ENCODE measurements around the gene FUOM. TPM values are rescaled to one million over a fixed set of nuclear protein-coding genes. Genes with fewer than 3 reads are reported as not detected.

Gene FUOM
- total and polyA plus RNA-seq, 12 donors, result 2.0 to 17.0 (median 6.2) TPM

DNA sequence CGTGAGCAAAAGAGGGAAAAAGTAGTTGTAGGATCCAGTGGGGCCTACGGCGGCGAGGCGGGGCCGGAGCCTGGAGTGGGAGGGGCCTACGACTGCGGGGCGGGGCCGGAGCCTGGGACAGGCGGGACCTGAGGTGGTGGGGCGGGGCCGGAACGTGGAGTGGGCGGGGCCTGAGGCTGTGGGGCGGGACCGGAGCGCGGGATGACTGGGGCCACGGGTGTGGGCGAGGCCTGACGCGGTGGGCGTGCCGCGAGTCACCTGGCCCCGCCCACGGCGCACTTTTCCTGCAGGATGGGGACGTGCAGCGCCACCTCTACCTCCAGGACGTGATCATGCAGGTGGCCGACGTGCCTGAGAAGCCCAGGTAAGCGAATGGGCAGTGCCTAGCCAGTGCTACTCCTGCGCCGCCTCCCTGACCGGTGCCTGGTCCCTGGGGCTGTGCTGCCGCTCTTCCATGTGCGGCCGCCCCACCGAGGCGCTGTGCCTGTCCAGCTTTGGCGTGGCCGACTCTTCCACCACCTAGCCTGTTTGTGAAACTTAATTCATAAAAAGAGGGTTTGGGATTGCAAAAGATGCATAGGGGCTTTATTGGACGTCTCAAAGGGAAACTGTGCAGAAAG, 48.6 kb downstream of the FUOM start:
- H3K9me3 ChIP-seq, result no peaks in the 10 kb centered on the region
- TF ChIP-seq CTCF (IDR thresholded peaks at IDR 0.05), result no peak
- H3K4me1 ChIP-seq, result peaks cover 0 to 42% (median 32%) of the 10 kb centered on the region in 9 donors
- ATAC-seq (peak; percentile 94 to 97 (median 95)), DNase-seq (peak; percentile 91 to 96)
- intact Hi-C loops (cut with DNase I), result loop anchor here in 1 of 10 donors (2.0 kb wide), 1 partner anchor 68 kb away; no protein-coding TSS in a partner anchor
- H3K36me3 ChIP-seq, result peaks cover 0 to 45% (median 7%) of the 10 kb centered on the region in 9 donors
- peak overlapping the region; percentile 87 to 99 (median 98) for H3K27ac ChIP-seq
- no peaks in the 10 kb centered on the region for H3K27me3 ChIP-seq
- peak overlapping the region; percentile 79 to 100 (median 96) for H3K4me3 ChIP-seq
- WGBS, 2 donors, result 25 to 33% methylated on average over 36 to 46 of the region's 46 CpGs

DNA sequence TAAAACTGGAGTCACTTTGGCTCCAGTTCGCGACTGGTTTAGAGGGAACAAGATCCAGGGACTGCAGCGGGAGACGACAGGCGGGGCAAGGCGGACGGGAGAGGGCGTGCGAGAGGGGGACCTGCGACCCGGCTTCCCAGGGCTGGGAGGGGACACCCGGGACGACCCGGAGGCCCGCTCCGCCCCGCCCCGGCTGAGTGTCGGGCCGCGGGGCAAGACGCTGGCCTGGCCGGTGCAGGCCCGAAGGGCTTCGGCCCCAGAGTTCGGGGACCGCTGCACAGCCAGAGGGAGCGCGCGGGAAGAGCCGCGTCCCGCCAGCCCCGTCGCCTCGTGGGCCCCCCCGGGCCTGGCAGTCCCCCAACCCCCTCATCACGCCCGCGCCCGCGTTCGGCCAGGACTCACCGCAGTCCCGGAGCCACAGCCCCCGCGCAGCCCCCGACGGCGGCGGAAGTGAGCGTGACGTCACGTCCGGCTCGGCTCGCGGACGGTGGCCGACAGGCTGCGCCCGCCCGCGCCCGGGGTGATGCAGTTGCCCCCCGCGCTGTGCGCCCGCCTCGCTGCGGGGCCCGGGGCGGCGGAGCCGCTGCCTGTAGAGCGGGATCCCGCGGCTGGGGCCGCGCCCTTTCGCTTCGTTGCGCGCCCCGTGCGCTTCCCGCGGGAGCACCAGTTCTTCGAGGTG, 49.3 kb downstream of the FUOM start, which contains the start of the genes TUBGCP2 and ZNF511:
TUBGCP2 (minus strand) TSS at position 452 of the 679 bp plus-strand sequence. CDS start 5,931 bp downstream, outside the sequence.
ZNF511 (plus strand) TSS at position 494 of the 679 bp plus-strand sequence; CDS start at position 524, 30 bp downstream.
- Histone ChIP-seq H3K27me3 (no peaks in the 10 kb centered on the region), H3K4me3 (peak within 1 kb of the TSS; percentile 79 to 100 (median 96)), H3K9me3 (no peaks in the 10 kb centered on the region), H3K27ac (peak within 1 kb of the TSS; percentile 87 to 99 (median 98)), H3K4me1 (peaks cover 0 to 43% (median 32%) of the 10 kb centered on the region in 9 donors), H3K36me3 (peaks cover 0 to 51% (median 7%) of the 10 kb centered on the region in 9 donors)
- TF ChIP-seq CTCF (IDR thresholded peaks at IDR 0.05), result peak in 4 of 9 donors; percentile 6 to 45 (median 34)
- intact Hi-C loops (cut with DNase I), result loop anchor here in 1 of 10 donors (2.0 kb wide), 1 partner anchor 68 kb away; no protein-coding TSS in a partner anchor
- ATAC-seq, result peak; percentile 78 to 95 (median 91)
- peak; percentile 88 to 90 for DNase-seq
- 0% methylated on average over 57 to 89 of the region's 89 CpGs for WGBS, 2 donors

GRCh38 chr10:133307776-133308420, 49.9 kb downstream of the FUOM start:
- Histone ChIP-seq H3K27ac (peak overlapping the region; percentile 87 to 99 (median 98)), H3K4me3 (peak overlapping the region; percentile 79 to 100 (median 96)), H3K36me3 (peaks cover 0 to 49% (median 7%) of the 10 kb centered on the region in 9 donors), H3K9me3 (no peaks in the 10 kb centered on the region), H3K27me3 (no peaks in the 10 kb centered on the region), H3K4me1 (peaks cover 0 to 48% (median 32%) of the 10 kb centered on the region in 9 donors)
- peak; percentile 18 to 76 (median 60) for TF ChIP-seq CTCF (IDR thresholded peaks at IDR 0.05)
- peak in 2 of 8 donors; percentile 20 to 35 for ATAC-seq
- WGBS, 2 donors, result 5 to 6% methylated on average over 25 of the region's 25 CpGs
- DNase-seq, result peak; percentile 61
- intact Hi-C loops (cut with DNase I), result loop anchor here in 1 of 10 donors (2.0 kb wide), 1 partner anchor 69 kb away; no protein-coding TSS in a partner anchor

DNA sequence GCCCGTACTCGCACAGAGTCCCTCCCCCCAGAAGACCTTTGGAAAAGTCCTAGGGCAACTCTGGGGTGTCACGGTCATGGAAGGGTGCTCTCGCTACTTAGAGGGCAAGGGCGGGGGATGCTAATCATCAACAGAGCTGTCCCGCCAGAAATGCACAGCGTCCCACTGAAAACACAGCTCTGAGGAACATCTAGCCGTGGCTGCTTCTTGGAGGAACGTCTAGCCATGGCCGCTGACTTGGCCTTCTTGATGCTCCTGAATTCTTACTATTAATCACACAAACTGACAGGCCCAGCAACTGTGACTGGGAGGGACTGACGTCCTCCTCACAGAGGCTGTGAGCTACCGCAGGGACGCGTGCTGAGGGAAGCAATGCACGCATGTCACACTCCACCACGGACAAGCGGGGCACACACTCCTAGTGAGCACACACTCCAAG, 50.9 kb downstream of the FUOM start:
- intact Hi-C loops (cut with DNase I), result no loop called here
- Histone ChIP-seq H3K27me3 (no peaks in the 10 kb centered on the region), H3K9me3 (no peaks in the 10 kb centered on the region), H3K4me3 (peak overlapping the region in 4 of 10 donors; percentile 85 to 100 (median 98)), H3K36me3 (peaks cover 0 to 49% (median 4%) of the 10 kb centered on the region in 9 donors), H3K27ac (peak overlapping the region in 1 of 10 donors; percentile 99), H3K4me1 (peaks cover 0 to 48% (median 32%) of the 10 kb centered on the region in 9 donors)
- DNase-seq (no peak), ATAC-seq (no peak)
- no peak for TF ChIP-seq CTCF (IDR thresholded peaks at IDR 0.05)
- 89 to 92% methylated on average over 17 of the region's 17 CpGs for WGBS, 2 donors

Data from heart right ventricle (tissue), 16 donors.